H1 (cell line): ENCODE data around the gene NUP58. TPM values are rescaled to one million over a fixed set of nuclear protein-coding genes. Genes with fewer than 3 reads are reported as not detected.

Experiments
- CTCF ChIA-PET: fragments of 300-600 bp; sonication (Branson Sonifier 250); formaldehyde crosslinking; loops from one replicate; lab custom pipeline; 2021; ENCODE audit not compliant: partially characterized antibody; lab: Charles Lee
- POLR2A ChIA-PET: fragments of 300-600 bp; sonication (Branson Sonifier 250); formaldehyde crosslinking; loops from one replicate; lab custom pipeline; 2021; ENCODE audit warnings: inconsistent platforms; ENCODE audit not compliant: partially characterized antibody; lab: Charles Lee
- DNase-seq, 2 experiments: peaks; one replicate each; pipeline versions ENCODE4 v3.0.0 to v3.0.0-alpha.2; 2010 to 2022; ENCODE audit warnings: low spot score in 2 of 2, low read depth in 1 of 2, mixed read lengths in 1 of 2
- FAIRE-seq: peaks from 2 replicates; lab custom pipeline; 2011; peaks lifted over from hg19 to GRCh38; lab: Jason Lieb, UNC
- H2AFZ ChIP-seq: 2 replicates; pipeline ENCODE4 v1.8.1; 2012; ENCODE audit warnings: low read length, inconsistent platforms
- H2AK5ac ChIP-seq: 2 replicates; pipeline ENCODE4 v1.6.1; 2013; ENCODE audit warnings: low read depth, low read length
- H2BK120ac ChIP-seq: replicated peaks from 2 replicates; pipeline ENCODE3; 2013; ENCODE audit warnings: low read depth, low read length, inconsistent platforms
- H2BK12ac ChIP-seq: 2 replicates; pipeline ENCODE4 v1.6.1; 2013; ENCODE audit warnings: low read depth, low read length
- H2BK15ac ChIP-seq: 2 replicates; pipeline ENCODE4 v1.6.1; 2013; ENCODE audit warnings: low read length
- H2BK20ac ChIP-seq: 2 replicates; pipeline ENCODE4 v1.6.1; 2013; ENCODE audit warnings: low read length
- H2BK5ac ChIP-seq: 2 replicates; pipeline ENCODE4 v1.6.1; 2013; ENCODE audit warnings: low read depth, low read length
- H3K14ac ChIP-seq: 2 replicates; pipeline ENCODE4 v1.6.1; 2013; ENCODE audit warnings: inconsistent platforms; ENCODE audit not compliant: insufficient read length
- H3K18ac ChIP-seq: 2 replicates; pipeline ENCODE4 v1.6.1; 2013; ENCODE audit warnings: low read length; ENCODE audit errors: extremely low read depth
- H3K23ac ChIP-seq: 2 replicates; pipeline ENCODE4 v1.6.1; 2013; ENCODE audit warnings: inconsistent platforms; ENCODE audit not compliant: insufficient read length
- H3K23me2 ChIP-seq: 2 replicates; pipeline ENCODE4 v1.6.1; 2013; ENCODE audit warnings: low read depth, low read length
- H3K27ac ChIP-seq: 2 replicates; pipeline ENCODE4 v1.6.1; 2011; ENCODE audit warnings: low read depth, low read length, inconsistent platforms
- H3K27me3 ChIP-seq, 4 experiments: replicated peaks in 1 of 4; 1 replicate in 1 of 4; 2 replicates in 3 of 4; pipeline versions ENCODE4 v1.6.1 to v1.8.1; 2011 to 2013; ENCODE audit warnings: low read length in 3 of 4, mild to moderate bottlenecking in 3 of 4, inconsistent platforms in 2 of 4, mixed read lengths in 2 of 4, moderate library complexity in 1 of 4; ENCODE audit not compliant: control insufficient read depth in 3 of 4, insufficient read depth in 3 of 4; ENCODE audit errors: extremely low read depth in 1 of 4
- H3K36me3 ChIP-seq, 4 experiments: 2 replicates each; pipeline versions ENCODE4 v1.6.1 to v1.8.1; 2011 to 2013; ENCODE audit warnings: mild to moderate bottlenecking in 4 of 4, low read length in 3 of 4, moderate library complexity in 2 of 4, control low read depth in 1 of 4, inconsistent platforms in 1 of 4; ENCODE audit not compliant: insufficient read depth in 4 of 4, control insufficient read depth in 2 of 4
- H3K4ac ChIP-seq: replicated peaks from 2 replicates; pipeline ENCODE3; 2013; ENCODE audit warnings: low read length, low read depth, mixed read lengths, inconsistent platforms; ENCODE audit not compliant: insufficient read length
- H3K4me1 ChIP-seq, 4 experiments: replicated peaks in 1 of 4; 1 replicate in 1 of 4; 2 replicates in 3 of 4; pipeline versions ENCODE4 v1.6.1 to v1.8.1; 2011 to 2013; ENCODE audit warnings: low read length in 3 of 4, inconsistent platforms in 2 of 4, mixed read lengths in 1 of 4; ENCODE audit not compliant: insufficient read depth in 4 of 4, control insufficient read depth in 3 of 4
- H3K4me2 ChIP-seq, 2 experiments: 2 replicates each; pipeline versions ENCODE4 v1.6.1 to v1.8.1; 2011 to 2013; ENCODE audit warnings: low read depth in 2 of 2, low read length in 2 of 2, control low read depth in 1 of 2, inconsistent platforms in 1 of 2, mild to moderate bottlenecking in 1 of 2; ENCODE audit not compliant: insufficient read depth in 1 of 2
- H3K4me3 ChIP-seq, 4 experiments: fragments of 200-600, 300-600 bp in 1 of 4; sonication (generic), shearing (Covaris generic), sonication (Bioruptor Twin) in 1 of 4; 2 replicates each; pipeline versions ENCODE4 v1.5.1 to v1.8.1; 2011 to 2016; ENCODE audit warnings: low read length in 4 of 4, low read depth in 3 of 4, control low read depth in 2 of 4, inconsistent platforms in 2 of 4, mild to moderate bottlenecking in 2 of 4, mixed read lengths in 1 of 4, moderate library complexity in 1 of 4; ENCODE audit not compliant: insufficient read depth in 2 of 4; ENCODE audit errors: extremely low read depth in 1 of 4
- H3K56ac ChIP-seq: replicated peaks from 2 replicates; pipeline ENCODE3; 2013; ENCODE audit warnings: low read depth, mild to moderate bottlenecking, mixed read lengths, low read length, inconsistent platforms; ENCODE audit not compliant: insufficient read length
- H3K79me1 ChIP-seq: 2 replicates; pipeline ENCODE4 v1.6.1; 2013; ENCODE audit warnings: low read depth, low read length, control low read depth
- H3K79me2 ChIP-seq, 2 experiments: 2 replicates each; pipeline versions ENCODE4 v1.6.1 to v1.8.1; 2012 to 2013; ENCODE audit warnings: low read length in 2 of 2, mild to moderate bottlenecking in 2 of 2, inconsistent platforms in 1 of 2; ENCODE audit not compliant: insufficient read depth in 2 of 2, control insufficient read depth in 1 of 2
- H3K9ac ChIP-seq, 4 experiments: replicated peaks in 1 of 4; 1 replicate in 1 of 4; 2 replicates in 3 of 4; pipeline versions ENCODE4 v1.6.1 to v1.8.1; 2011 to 2013; ENCODE audit warnings: low read depth in 3 of 4, low read length in 3 of 4, control low read depth in 2 of 4, mild to moderate bottlenecking in 2 of 4, moderate library complexity in 2 of 4, inconsistent platforms in 1 of 4; ENCODE audit errors: extremely low read depth in 1 of 4
- H3K9me3 ChIP-seq, 2 experiments: 2 replicates each; pipeline versions ENCODE4 v1.6.1 to v1.8.1; 2012 to 2013; ENCODE audit warnings: mild to moderate bottlenecking in 2 of 2, moderate library complexity in 2 of 2, control low read depth in 1 of 2, inconsistent platforms in 1 of 2, low read depth in 1 of 2, low read length in 1 of 2, mixed read lengths in 1 of 2; ENCODE audit not compliant: insufficient read depth in 2 of 2
- H4K20me1 ChIP-seq, 2 experiments: replicated peaks in 1 of 2; 2 replicates each; pipeline versions ENCODE3 to v1.8.1; 2011 to 2013; ENCODE audit warnings: inconsistent platforms in 2 of 2, low read length in 2 of 2, mild to moderate bottlenecking in 1 of 2; ENCODE audit not compliant: insufficient read depth in 2 of 2, control insufficient read depth in 1 of 2
- H4K5ac ChIP-seq: 2 replicates; pipeline ENCODE4 v1.6.1; 2013; ENCODE audit warnings: low read length, low read depth, mixed read lengths, inconsistent platforms; ENCODE audit not compliant: insufficient read length
- H4K8ac ChIP-seq: 2 replicates; pipeline ENCODE4 v1.8.0; 2013; ENCODE audit warnings: mild to moderate bottlenecking, moderate library complexity, low read length, inconsistent platforms; ENCODE audit not compliant: insufficient read depth; ENCODE audit errors: extremely low read depth
- H4K91ac ChIP-seq: replicated peaks from 2 replicates; pipeline ENCODE3; 2013; ENCODE audit warnings: low read length, mixed read lengths, inconsistent platforms; ENCODE audit not compliant: insufficient read length
- CBX8 ChIP-seq: fragments of 300-800, 300-1000 bp; sonication (generic); IDR thresholded peaks from 2 replicates; pipeline ENCODE4 v1.7.1; 2016; ENCODE audit warnings: low read depth, low read length, borderline replicate concordance
- CHD1 ChIP-seq: IDR thresholded peaks from 2 replicates; pipeline ENCODE4 v1.6.1; 2012; ENCODE audit warnings: low read depth, low read length, improper control_type of control experiment
- EGR1 ChIP-seq: IDR thresholded peaks from 2 replicates; pipeline ENCODE4 v1.6.1; 2011; ENCODE audit warnings: low read depth, low read length, borderline replicate concordance
- GTF2F1 ChIP-seq: IDR thresholded peaks from 2 replicates; pipeline ENCODE4 v1.6.1; 2012; ENCODE audit warnings: low read depth, low read length, improper control_type of control experiment, borderline replicate concordance
- JUN ChIP-seq: IDR thresholded peaks from 2 replicates; pipeline ENCODE4 v1.6.1; 2011; ENCODE audit warnings: low read depth, mild to moderate bottlenecking, improper control_type of control experiment, low read length
- MAFK ChIP-seq: IDR thresholded peaks from 2 replicates; pipeline ENCODE4 v1.6.1; 2012; ENCODE audit warnings: low read depth, mild to moderate bottlenecking, improper control_type of control experiment, low read length
- MAX ChIP-seq: IDR thresholded peaks from 2 replicates; pipeline ENCODE4 v1.6.1; 2012; ENCODE audit warnings: inconsistent platforms
- RFX5 ChIP-seq: IDR thresholded peaks from 2 replicates; pipeline ENCODE4 v1.6.1; 2011; ENCODE audit warnings: low read depth, low read length, improper control_type of control experiment, borderline replicate concordance
- RNF2 ChIP-seq: fragments of 200-900, 300-1000 bp; sonication (generic); IDR thresholded peaks from 2 replicates; pipeline ENCODE4 v1.7.1; 2016; ENCODE audit warnings: borderline replicate concordance, low read depth, mild to moderate bottlenecking, antibody characterized with exemption, low read length; ENCODE audit not compliant: poor library complexity, severe bottlenecking; ENCODE audit errors: missing control alignments
- SIN3A ChIP-seq, 2 experiments: IDR thresholded peaks in 1 of 2; conservative IDR thresholded peaks in 1 of 2; 2 replicates each; pipeline ENCODE4 v1.6.1; 2011 to 2012; ENCODE audit warnings: low read length in 2 of 2, improper control_type of control experiment in 1 of 2, low read depth in 1 of 2, mild to moderate bottlenecking in 1 of 2
- SIRT6 ChIP-seq: IDR thresholded peaks from one replicate; pipeline ENCODE4 v1.7.1; 2012; ENCODE audit warnings: low read length, inconsistent platforms
- SP4 ChIP-seq: IDR thresholded peaks from 2 replicates; pipeline ENCODE4 v1.6.1; 2012; ENCODE audit warnings: low read length, inconsistent platforms
- TBP ChIP-seq: IDR thresholded peaks from 2 replicates; pipeline ENCODE4 v1.6.1; 2011; ENCODE audit warnings: low read depth, low read length, improper control_type of control experiment
- TEAD4 ChIP-seq: IDR thresholded peaks from 2 replicates; pipeline ENCODE4 v1.6.1; 2012; ENCODE audit warnings: low read depth, low read length, inconsistent platforms, mixed read lengths
- ZNF274 ChIP-seq: IDR thresholded peaks from 2 replicates; pipeline ENCODE4 v1.7.0; 2012; ENCODE audit warnings: low read length, borderline replicate concordance; ENCODE audit errors: extremely low read depth
- whole genome bisulfite sequencing, 2 experiments: shearing (Covaris generic) in 1 of 2; methylation state at CpG; one replicate each; pipeline versions ENCODE4 v1.1.6 to v1.1.7; 2013 to 2015; ENCODE audit warnings: low lambda C conversion rate in 2 of 2, mixed read lengths in 2 of 2, inconsistent platforms in 1 of 2, low coverage in 1 of 2, missing lambda C conversion rate in 1 of 2; ENCODE audit not compliant: insufficient replicate concordance in 2 of 2, insufficient coverage in 1 of 2, insufficient read length in 1 of 2; ENCODE audit errors: extremely low coverage in 1 of 2, missing lambda C conversion rate in 1 of 2; 5-methylcytosine and 5-hydroxymethylcytosine counted together
- polyA plus RNA-seq, 7 experiments: library from polyadenylated mRNA; depleted of rRNA in 3 of 7; stranded (reverse) in 5 of 7; unstranded in 2 of 7; fragments of >200 nt in 5 of 7; fragments of 200-250 nt in 2 of 7; gene quantifications; 1 replicate in 5 of 7; 2 replicates in 1 of 7; 4 replicates in 1 of 7; pipeline versions ENCODE4 v1.2.1 to v1.2.3, GENCODE V29; 2011 to 2013; ENCODE audit warnings: missing spikeins in 2 of 7, mixed read lengths in 2 of 7
- total RNA-seq: library from RNA; stranded (reverse); fragmentation: NEBNext Ultra II Directional; extraction: Animal tissue kit (Norgen Biotek cat#: 25700); gene quantifications from 2 replicates; pipeline ENCODE4 v1.2.1, GENCODE V29; 2021

The NUP58 gene
- total and polyA plus RNA-seq, 2 of the 8 experiments (the other 6 are each of a cell fraction or from before 2014, with no cell fraction given): 35.0 to 53.8 TPM

- no peak overlapping the region for H3K9ac ChIP-seq
- H2BK15ac ChIP-seq: no peak overlapping the region
- H3K18ac ChIP-seq: no peak overlapping the region
- H3K4me2 ChIP-seq: no peak overlapping the region
- H4K91ac ChIP-seq: no peak overlapping the region
- H3K23ac ChIP-seq: no peak overlapping the region
- H3K4ac ChIP-seq: no peak overlapping the region
- H2BK5ac ChIP-seq: no peak overlapping the region
- no peak overlapping the region for H2AFZ ChIP-seq
- no peak overlapping the region for H3K27ac ChIP-seq
- peaks cover 0 to 3% of the 10 kb centered on the region in 2 experiments for H4K20me1 ChIP-seq
- 98% methylated on average over 3 of the region's 3 CpGs; no CpG with 5 or more reads in 1 of the 2 experiments for WGBS, 2 experiments
- H3K9me3 ChIP-seq: no peaks in the 10 kb centered on the region
- POLR2A ChIA-PET: no interaction called here
- H4K5ac ChIP-seq: no peak overlapping the region
- H3K79me2 ChIP-seq: no peaks in the 10 kb centered on the region
- H3K27me3 ChIP-seq: no peaks in the 10 kb centered on the region
- no peaks in the 10 kb centered on the region for H3K23me2 ChIP-seq
- no peaks in the 10 kb centered on the region for H3K79me1 ChIP-seq
- no peak overlapping the region for H4K8ac ChIP-seq
- H3K36me3 ChIP-seq: peaks cover 5 to 55% (median 15%) of the 10 kb centered on the region in 4 experiments
- H2BK20ac ChIP-seq: no peak overlapping the region
- H2AK5ac ChIP-seq: no peak overlapping the region
- H2BK12ac ChIP-seq: no peak overlapping the region
- no peak for FAIRE-seq
- no peak overlapping the region for H3K14ac ChIP-seq
- H3K4me1 ChIP-seq: no peaks in the 10 kb centered on the region
- no peak overlapping the region for H3K56ac ChIP-seq
- DNase-seq: no peak
- H3K4me3 ChIP-seq: no peak overlapping the region
- CTCF ChIA-PET: interaction anchor here (1.6 kb wide), 1 partner anchor 252 kb away, joined by 3 read pairs; no protein-coding TSS in a partner anchor
- no peak overlapping the region for H2BK120ac ChIP-seq
- TF ChIP-seq RFX5 (no peak), TBP (no peak), RNF2 (no peak), MAX (no peak), CBX8 (no peak), EGR1 (no peak), SP4 (no peak), ZNF274 (no peak), TEAD4 (no peak), MAFK (no peak), SIRT6 (no peak), SIN3A (conservative IDR thresholded peaks at IDR 0.05 in 1 of 2, IDR thresholded peaks at IDR 0.05 in 1 of 2; ENCODE audit: low read depth in 1 of 2, low read length in 2 of 2) (no peak), CHD1 (no peak), GTF2F1 (no peak), JUN (no peak)
Observed at GRCh38 chr13:25335856-25336255, 34.4 kb downstream of the NUP58 start.
